Measurements from ENCODE around the gene PTPN14. TPM values are rescaled to one million over a fixed set of nuclear protein-coding genes. Genes with fewer than 3 reads are reported as not detected.

PTPN14 gene
- total RNA-seq, 1 donor from 2014 or later, result 136 TPM

DNA sequence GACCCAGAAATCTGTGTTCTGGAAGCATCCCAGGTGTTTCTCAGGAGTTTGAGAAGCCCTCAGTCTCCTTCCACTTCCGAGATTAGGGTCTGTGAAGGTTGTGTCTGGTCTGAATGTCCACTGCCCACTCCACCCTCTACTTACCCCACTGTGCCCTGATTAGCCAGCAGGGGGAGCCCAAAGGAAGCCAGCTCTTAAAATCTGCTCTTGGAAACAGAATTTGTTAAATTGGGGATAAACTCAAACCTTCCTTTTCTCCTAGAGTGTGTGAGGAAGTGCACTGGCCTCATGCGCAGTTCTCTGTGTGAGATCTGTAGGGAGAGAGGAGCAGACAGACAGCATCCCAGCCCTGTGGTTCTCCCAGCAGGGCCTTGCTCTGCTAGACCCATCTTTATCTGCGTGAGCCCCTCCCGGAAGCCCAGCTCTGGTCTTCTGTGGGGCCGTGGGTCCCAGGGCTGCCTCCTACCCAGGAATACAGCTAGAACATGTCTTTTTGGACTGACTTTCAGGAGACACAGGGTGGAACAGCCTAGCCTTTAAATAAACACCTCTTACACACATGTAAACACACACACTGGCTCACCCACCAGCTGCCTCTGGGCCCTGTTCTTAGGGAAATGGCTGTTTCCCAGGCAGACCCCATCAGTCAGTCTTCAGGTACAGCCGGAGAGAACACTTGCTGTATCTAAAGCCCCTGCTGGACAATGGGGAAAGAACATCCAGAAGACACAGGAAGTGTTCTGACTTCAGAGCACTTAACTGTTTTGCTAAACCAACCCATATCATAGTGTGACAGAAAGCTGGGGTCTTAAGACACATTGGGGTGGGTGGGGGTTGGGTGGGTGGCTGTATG, 218.2 kb downstream of the PTPN14 start:
- Mint-ChIP-seq H3K9me3 (ENCODE audit: low read depth) (no peaks in the 10 kb centered on the region), H3K36me3 (ENCODE audit: low read depth) (peaks cover 12% of the 10 kb centered on the region), H3K27me3 (ENCODE audit: low read depth) (no peaks in the 10 kb centered on the region), H3K4me3 (ENCODE audit: unreplicated experiment) (no peak overlapping the region), H3K27ac (ENCODE audit: unreplicated experiment) (peak overlapping the region; percentile 81), H3K4me1 (ENCODE audit: low read depth) (peaks cover 37% of the 10 kb centered on the region)
- peak; percentile 91 for TF ChIP-seq CTCF (IDR thresholded peaks at IDR 0.05)
- DNase-seq (ENCODE audit: low spot score), result no peak

DNA sequence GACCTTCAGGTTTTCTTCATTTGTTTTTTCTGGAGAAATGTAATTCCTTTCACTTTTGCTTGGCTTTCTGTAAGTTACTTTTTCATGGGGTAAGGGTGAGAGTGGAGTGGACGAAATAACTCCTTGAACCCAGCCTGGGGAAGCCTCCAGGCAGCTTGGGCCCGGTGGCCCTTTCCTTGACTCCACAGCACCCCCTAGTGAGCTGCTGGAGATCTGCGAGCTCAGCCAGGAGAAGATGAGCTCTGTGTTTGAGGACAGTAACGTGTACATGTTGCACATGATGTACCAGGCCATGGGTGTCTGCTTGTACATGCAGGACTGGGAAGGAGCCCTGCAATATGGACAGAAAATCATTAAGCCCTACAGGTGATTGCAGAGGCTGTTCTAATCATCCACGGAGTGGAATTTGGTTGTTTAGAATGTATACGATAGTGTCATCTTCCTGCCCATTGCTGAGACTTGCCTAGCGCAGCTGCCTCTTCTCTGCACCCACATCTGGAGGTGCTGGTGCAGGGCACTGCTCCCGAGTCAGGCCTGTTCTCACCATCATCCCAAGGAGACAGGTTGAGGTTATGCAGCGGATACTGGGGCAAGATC, 219.5 kb downstream of the PTPN14 start:
- DNase-seq (ENCODE audit: low spot score), result no peak
- Mint-ChIP-seq H3K27ac (ENCODE audit: unreplicated experiment) (peak overlapping the region; percentile 77), H3K36me3 (ENCODE audit: low read depth) (peaks cover 12% of the 10 kb centered on the region), H3K27me3 (ENCODE audit: low read depth) (no peaks in the 10 kb centered on the region), H3K4me3 (ENCODE audit: unreplicated experiment) (no peak overlapping the region), H3K9me3 (ENCODE audit: low read depth) (no peaks in the 10 kb centered on the region), H3K4me1 (ENCODE audit: low read depth) (peaks cover 32% of the 10 kb centered on the region)
- TF ChIP-seq CTCF (IDR thresholded peaks at IDR 0.05), result peak; percentile 86

GRCh38 chr1:214331180-214331579, 220.2 kb downstream of the PTPN14 start:
- no peak for TF ChIP-seq CTCF (IDR thresholded peaks at IDR 0.05)
- Mint-ChIP-seq H3K27ac (ENCODE audit: unreplicated experiment) (no peak overlapping the region), H3K36me3 (ENCODE audit: low read depth) (peaks cover 12% of the 10 kb centered on the region), H3K9me3 (ENCODE audit: low read depth) (no peaks in the 10 kb centered on the region), H3K4me3 (ENCODE audit: unreplicated experiment) (no peak overlapping the region), H3K4me1 (ENCODE audit: low read depth) (peaks cover 26% of the 10 kb centered on the region), H3K27me3 (ENCODE audit: low read depth) (no peaks in the 10 kb centered on the region)
- DNase-seq (ENCODE audit: low spot score), result no peak

DNA sequence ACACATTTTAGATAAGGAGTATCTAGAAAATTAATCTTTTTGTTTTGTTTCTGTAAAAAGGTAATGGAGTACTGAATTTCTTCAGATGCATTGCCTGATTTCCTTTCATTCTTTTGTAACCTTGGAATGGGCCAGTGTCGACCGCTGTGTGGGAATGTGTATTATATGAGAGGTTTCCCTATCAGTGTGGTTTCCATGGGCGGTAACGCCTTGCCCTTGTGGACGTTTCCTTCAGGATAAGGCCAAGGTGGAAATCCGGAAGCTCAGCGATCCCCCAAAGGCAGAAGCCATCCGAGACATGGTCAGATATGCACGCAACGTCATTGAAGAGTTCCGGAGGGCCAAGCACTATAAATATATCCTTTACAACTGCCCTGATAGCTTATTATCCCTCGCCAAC, 220.7 kb downstream of the PTPN14 start:
- Mint-ChIP-seq H3K4me1 (ENCODE audit: low read depth) (peaks cover 26% of the 10 kb centered on the region), H3K9me3 (ENCODE audit: low read depth) (no peaks in the 10 kb centered on the region), H3K27me3 (ENCODE audit: low read depth) (no peaks in the 10 kb centered on the region), H3K4me3 (ENCODE audit: unreplicated experiment) (no peak overlapping the region), H3K36me3 (ENCODE audit: low read depth) (peaks cover 12% of the 10 kb centered on the region), H3K27ac (ENCODE audit: unreplicated experiment) (no peak overlapping the region)
- TF ChIP-seq CTCF (IDR thresholded peaks at IDR 0.05), result no peak
- DNase-seq (ENCODE audit: low spot score), result no peak

GRCh38 chr1:214330222-214330621, 221.2 kb downstream of the PTPN14 start:
- DNase-seq (ENCODE audit: low spot score), result no peak
- no peaks in the 10 kb centered on the region for H3K9me3 Mint-ChIP-seq (ENCODE audit: low read depth)
- H3K4me3 Mint-ChIP-seq (ENCODE audit: unreplicated experiment), result no peak overlapping the region
- peaks cover 23% of the 10 kb centered on the region for H3K4me1 Mint-ChIP-seq (ENCODE audit: low read depth)
- no peak for TF ChIP-seq CTCF (IDR thresholded peaks at IDR 0.05)
- no peak overlapping the region for H3K27ac Mint-ChIP-seq (ENCODE audit: unreplicated experiment)
- peaks cover 14% of the 10 kb centered on the region for H3K36me3 Mint-ChIP-seq (ENCODE audit: low read depth)
- H3K27me3 Mint-ChIP-seq (ENCODE audit: low read depth), result no peaks in the 10 kb centered on the region
